KMS-11 (cell line): ENCODE data around the gene CHST13.
A peak's percentile ranks its signal among the peaks of the same experiment; 100 is the strongest.

ENCODE experiments used
- H2AFZ ChIP-seq: fragments of 200-600 bp; sonication (generic); 2 replicates; pipeline ENCODE4 v1.6.1; 2016; ENCODE audit warnings: antibody characterized with exemption, mixed run types, low read depth
- H3K27ac ChIP-seq: fragments of 200-600 bp; sonication (generic); 2 replicates; pipeline ENCODE4 v1.6.1; 2016; ENCODE audit warnings: mild to moderate bottlenecking, mixed run types
- H3K27me3 ChIP-seq: fragments of 200-600 bp; sonication (generic); 2 replicates; pipeline ENCODE4 v1.6.1; 2017; ENCODE audit warnings: mild to moderate bottlenecking, low read depth, mixed run types, moderate library complexity; ENCODE audit not compliant: insufficient read depth
- H3K36me3 ChIP-seq: fragments of 200-600 bp; sonication (generic); 2 replicates; pipeline ENCODE4 v1.6.1; 2017; ENCODE audit warnings: mild to moderate bottlenecking, mixed run types; ENCODE audit not compliant: insufficient read depth
- H3K4me1 ChIP-seq: fragments of 200-600 bp; sonication (generic); 2 replicates; pipeline ENCODE4 v1.6.1; 2016; ENCODE audit warnings: mild to moderate bottlenecking, low read depth, mixed run types; ENCODE audit not compliant: poor library complexity, severe bottlenecking
- H3K4me2 ChIP-seq: fragments of 200-600 bp; sonication (generic); 2 replicates; pipeline ENCODE4 v1.7.0; 2016; ENCODE audit warnings: mild to moderate bottlenecking, mixed run types
- H3K4me3 ChIP-seq: fragments of 200-600 bp; sonication (generic); IDR thresholded peaks from 2 replicates; pipeline ENCODE4 v1.6.1; 2017; ENCODE audit warnings: low read depth, low read length, mixed read lengths; ENCODE audit not compliant: insufficient read depth
- H3K79me2 ChIP-seq: fragments of 200-600 bp; sonication (generic); 2 replicates; pipeline ENCODE4 v1.6.1; 2016; ENCODE audit warnings: low read depth, mixed run types; ENCODE audit not compliant: insufficient read depth
- H3K9ac ChIP-seq: fragments of 200-600 bp; sonication (generic); 2 replicates; pipeline ENCODE4 v1.6.1; 2016; ENCODE audit warnings: mild to moderate bottlenecking, mixed run types
- H4K20me1 ChIP-seq: fragments of 200-600 bp; sonication (generic); 2 replicates; pipeline ENCODE4 v1.6.1; 2016; ENCODE audit warnings: mild to moderate bottlenecking, mixed run types; ENCODE audit not compliant: insufficient read depth
- CTCF ChIP-seq: fragments of 200-600 bp; sonication (generic); conservative IDR thresholded peaks from 2 replicates; pipeline ENCODE4 v1.6.1; 2017; ENCODE audit warnings: low read depth, mild to moderate bottlenecking, antibody characterized with exemption, low read length, moderate library complexity, mixed read lengths

CHST13 gene

GRCh38 chr3:126519506-126520455, 4.2 kb upstream of the CHST13 start:
- H3K4me2 ChIP-seq = no peak overlapping the region
- no peak overlapping the region for H2AFZ ChIP-seq
- no peak for TF ChIP-seq CTCF

GRCh38 chr3:126521122-126521891, 2.6 kb upstream of the CHST13 start:
- Histone ChIP-seq H4K20me1 (no peaks in the 10 kb centered on the region), H3K36me3 (no peaks in the 10 kb centered on the region)

More at GRCh38 chr3:126519506-126520455, 4.2 kb upstream of the CHST13 start:
- Histone ChIP-seq H3K9ac (no peak overlapping the region), H3K27me3 (0 out of 2 replicates have a peak, but pooled peaks cover 2% of the 10 kb centered on the region), H3K36me3 (no peaks in the 10 kb centered on the region), H3K27ac (no peak overlapping the region), H3K4me1 (no peaks in the 10 kb centered on the region), H3K4me3 (no peak overlapping the region), H4K20me1 (no peaks in the 10 kb centered on the region), H3K79me2 (no peaks in the 10 kb centered on the region)

GRCh38 chr3:126522363-126522788, 1.6 kb upstream of the CHST13 start:
- peak; percentile 98 for TF ChIP-seq CTCF
- no peaks in the 10 kb centered on the region for H4K20me1 ChIP-seq
- 0 out of 2 replicates have a peak, but pooled peaks cover 2% of the 10 kb centered on the region for H3K27me3 ChIP-seq
- no peak overlapping the region for H3K9ac ChIP-seq
- no peaks in the 10 kb centered on the region for H3K4me1 ChIP-seq
- no peaks in the 10 kb centered on the region for H3K79me2 ChIP-seq
- H3K4me2 ChIP-seq = no peak overlapping the region
- H2AFZ ChIP-seq = peak overlapping the region; percentile 20; the same call in 1 of the 2 replicates
- no peak overlapping the region for H3K27ac ChIP-seq
- H3K4me3 ChIP-seq = no peak overlapping the region
- H3K36me3 ChIP-seq = no peaks in the 10 kb centered on the region

More at GRCh38 chr3:126521122-126521891, 2.6 kb upstream of the CHST13 start:
- H3K4me3 ChIP-seq = no peak overlapping the region
- TF ChIP-seq CTCF = no peak
- H3K27me3 ChIP-seq = 0 out of 2 replicates have a peak, but pooled peaks cover 2% of the 10 kb centered on the region
- no peak overlapping the region for H2AFZ ChIP-seq
- no peak overlapping the region for H3K4me2 ChIP-seq
- no peaks in the 10 kb centered on the region for H3K79me2 ChIP-seq
- no peak overlapping the region for H3K27ac ChIP-seq
- no peaks in the 10 kb centered on the region for H3K4me1 ChIP-seq
- H3K9ac ChIP-seq = no peak overlapping the region

GRCh38 chr3:126524429-126524988, 554 bp downstream of the CHST13 start:
- Histone ChIP-seq H3K36me3 (no peaks in the 10 kb centered on the region), H3K9ac (no peak overlapping the region), H3K4me2 (no peak overlapping the region), H3K4me3 (no peak overlapping the region), H3K79me2 (no peaks in the 10 kb centered on the region), H2AFZ (no peak overlapping the region), H4K20me1 (no peaks in the 10 kb centered on the region), H3K27me3 (0 out of 2 replicates have a peak, but pooled peaks cover 2% of the 10 kb centered on the region), H3K27ac (no peak overlapping the region), H3K4me1 (no peaks in the 10 kb centered on the region)
- TF ChIP-seq CTCF = no peak
